SH-SY5Y (cell line): ENCODE results near the gene RET.

Experiments
- GATA2 ChIP-seq: IDR thresholded peaks from 2 replicates; pipeline ENCODE4 v1.6.1; 2011; ENCODE audit warnings: mild to moderate bottlenecking, low read depth, low read length
- GATA3 ChIP-seq: IDR thresholded peaks from 2 replicates; pipeline ENCODE4 v1.6.1; 2011; ENCODE audit warnings: low read depth, mild to moderate bottlenecking, low read length, moderate library complexity

DNA sequence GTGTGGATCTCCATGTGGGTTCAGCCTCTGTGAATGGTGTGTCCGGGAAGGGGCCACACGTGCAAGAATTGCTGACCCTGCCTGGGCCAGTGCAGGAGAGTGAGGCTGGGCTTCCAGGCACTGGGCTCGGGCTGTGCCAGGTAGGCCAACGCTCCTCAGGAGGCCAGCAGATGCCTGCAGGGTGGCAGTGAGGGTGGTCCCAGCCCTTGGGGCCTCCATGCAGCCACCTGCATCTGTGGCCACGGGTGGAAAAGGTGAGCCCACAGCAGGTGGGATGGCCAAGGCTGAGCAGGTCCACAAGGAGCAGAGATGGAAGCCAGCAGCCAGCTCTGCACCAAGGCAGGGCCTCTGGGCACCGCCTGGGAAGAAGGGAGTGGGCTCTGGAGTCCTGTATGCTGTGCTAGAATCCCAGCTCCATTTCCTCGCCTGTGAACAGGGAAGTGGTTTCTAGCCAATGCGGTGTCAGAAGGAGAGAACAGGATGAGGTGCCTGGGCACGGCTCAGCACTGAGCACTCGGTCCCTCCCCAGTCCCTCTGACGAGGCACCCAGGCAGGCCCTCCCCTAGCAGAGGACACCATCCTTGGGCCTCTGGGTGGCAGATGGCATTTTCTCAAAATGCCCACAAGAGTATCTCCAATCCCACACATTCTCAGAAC is 31.1 kb upstream of the RET start:
- no peak for TF ChIP-seq GATA3
- TF ChIP-seq GATA2: no peak
